Peyer's patch (tissue), 4 donors: Measurements from ENCODE around the gene MLLT1.

Experiments
- CTCF ChIP-seq, 6 experiments: fragments of 450-650 bp in 4 of 6; fragments of 200-600 bp in 2 of 6; sonication (generic) in 1 of 6; IDR thresholded peaks; one replicate each; pipeline ENCODE4 v1.5.1; 2017 to 2019; ENCODE audit warnings: antibody characterized with exemption in 6 of 6, mild to moderate bottlenecking in 3 of 6, moderate library complexity in 1 of 6
- POLR2A ChIP-seq, 2 donors: fragments of 450-650 bp; IDR thresholded peaks; one replicate each; pipeline ENCODE4 v1.5.1; 2017; ENCODE audit warnings: antibody characterized with exemption in 2 of 2, mild to moderate bottlenecking in 2 of 2, moderate library complexity in 2 of 2

GRCh38 chr19:6250024-6250615 is 29.7 kb downstream of the MLLT1 start:
- no peak for TF ChIP-seq POLR2A (IDR thresholded peaks at IDR 0.05)
- TF ChIP-seq CTCF (IDR thresholded peaks at IDR 0.05), result no peak
